Measurements from ENCODE around the gene EGR4.

Gene EGR4

DNA sequence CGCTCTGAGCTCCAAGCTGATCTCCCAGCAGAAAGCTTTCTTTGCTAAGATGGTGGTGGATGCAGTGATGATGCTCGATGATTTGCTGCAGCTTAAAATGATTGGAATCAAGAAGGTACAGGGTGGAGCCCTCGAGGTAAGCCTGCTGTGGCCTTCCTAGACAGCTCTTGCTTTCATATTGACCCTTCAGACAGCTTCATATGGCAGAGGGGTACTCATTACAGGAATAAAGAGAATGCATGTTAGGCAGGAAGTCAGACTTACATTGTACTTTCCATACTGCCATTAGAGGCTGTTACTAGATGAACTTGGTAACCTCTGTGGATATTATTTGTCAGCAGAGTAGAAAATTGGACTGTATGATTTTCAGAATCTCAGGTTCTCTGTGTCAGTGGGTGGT, 48.8 kb downstream of the EGR4 start:
- no peak for DNase-seq

DNA sequence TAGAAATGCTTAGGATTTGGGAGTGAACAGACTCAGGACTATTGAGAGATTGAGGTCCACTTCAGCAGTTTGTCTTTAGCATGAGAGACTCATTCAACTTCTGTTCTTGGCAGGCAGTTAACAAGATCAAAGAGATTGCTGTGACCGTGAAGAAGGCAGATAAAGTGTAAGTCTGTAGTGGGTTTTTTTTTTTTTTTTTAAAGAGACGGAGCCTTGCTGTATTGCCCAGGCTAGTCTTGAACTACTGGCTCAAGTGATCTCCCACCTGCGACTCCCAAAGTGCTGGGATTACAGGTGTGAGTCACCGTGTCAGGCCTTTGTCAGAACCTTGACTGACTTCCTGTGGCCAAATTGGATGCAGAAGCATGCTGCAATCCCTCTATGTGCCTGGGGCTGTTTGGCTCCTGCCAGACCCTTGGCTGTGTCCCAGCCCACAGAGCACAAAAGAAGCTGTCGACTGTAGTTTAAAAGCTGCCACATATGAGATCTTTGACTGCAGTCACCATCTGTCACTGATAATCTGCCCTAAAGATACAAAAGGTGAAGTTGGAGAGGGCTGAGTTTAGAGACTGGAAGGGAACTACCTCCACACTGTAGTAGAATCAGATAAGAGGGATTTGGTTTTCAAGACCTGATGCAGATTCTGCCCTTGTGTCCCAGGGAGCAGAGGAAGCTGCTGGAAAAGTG, 49.3 kb downstream of the EGR4 start:
- DNase-seq: peak; percentile 79
